Limb (tissue), 2 donors: ENCODE measurements around the gene C20orf204.

Experiments used
- DNase-seq, 2 donors: peaks; one replicate each; pipeline ENCODE4 v3.0.0-alpha.2; 2016; ENCODE audit errors: extremely low spot score in 2 of 2

The C20orf204 gene

GRCh38 chr20:64027981-64028685, 7.8 kb upstream of the C20orf204 start:
- DNase-seq, result no peak

- DNase-seq, result no peak
Observed at GRCh38 chr20:64029293-64030117, 6.5 kb upstream of the C20orf204 start.

- no peak for DNase-seq
Observed at GRCh38 chr20:64030371-64031134, 5.4 kb upstream of the C20orf204 start.

GRCh38 chr20:64031822-64032314, 4.1 kb upstream of the C20orf204 start:
- no peak for DNase-seq

- no peak for DNase-seq
Observed at GRCh38 chr20:64032706-64033624, 3.0 kb upstream of the C20orf204 start.

GRCh38 chr20:64033981-64034493, 1.9 kb upstream of the C20orf204 start:
- no peak for DNase-seq

GRCh38 chr20:64035066-64035932, 683 bp upstream of the C20orf204 start:
- DNase-seq, result no peak

GRCh38 chr20:64036346-64037198, 590 bp downstream of the C20orf204 start:
- DNase-seq, result peak in 1 of 2 donors; percentile 34

GRCh38 chr20:64037199-64037497, 1.2 kb downstream of the C20orf204 start:
- DNase-seq, result no peak

GRCh38 chr20:64037498-64038213, 1.7 kb downstream of the C20orf204 start:
- DNase-seq, result no peak

- DNase-seq, result peak in 1 of 2 donors; percentile 63
Observed at GRCh38 chr20:64038224-64038564, 2.2 kb downstream of the C20orf204 start.

- peak; percentile 48 to 85 for DNase-seq
Observed at GRCh38 chr20:64038565-64039292, 2.7 kb downstream of the C20orf204 start.

GRCh38 chr20:64039293-64040160, 3.5 kb downstream of the C20orf204 start:
- DNase-seq, result no peak

GRCh38 chr20:64040231-64041039, 4.5 kb downstream of the C20orf204 start:
- no peak for DNase-seq

- DNase-seq, result no peak
Observed at GRCh38 chr20:64041040-64041780, 5.2 kb downstream of the C20orf204 start.
